Pancreas (tissue), 10 donors: ENCODE results near the gene CIAPIN1. TPM values are rescaled to one million over a fixed set of nuclear protein-coding genes. Genes with fewer than 3 reads are reported as not detected.

Source experiments
- ATAC-seq, 4 donors: fragments of 200-7000 bp; cut with Tn5 transposase; one replicate each; pipeline versions ENCODE4 v1.8.0 to v1.9.1; 2020; ENCODE audit warnings: mild to moderate bottlenecking in 4 of 4, moderate library complexity in 4 of 4
- DNase-seq, 6 donors: peaks; one replicate each; pipeline ENCODE4 v3.0.0-alpha.2; 2020
- FAIRE-seq: peaks from 2 replicates; lab custom pipeline; 2012; peaks lifted over from hg19 to GRCh38; lab: Jason Lieb, UNC
- H3K27ac ChIP-seq, 4 donors: fragments of 200-600 bp; sonication (generic); 1 replicate in 3 of 4; 2 replicates in 1 of 4; pipeline versions ENCODE4 v1.5.0 to v1.8.0; 2020
- H3K27me3 ChIP-seq, 4 donors: fragments of 200-600 bp; one replicate each; pipeline ENCODE4 v1.8.0; 2021
- H3K36me3 ChIP-seq, 3 donors: fragments of 200-600 bp; sonication (generic) in 1 of 3; one replicate each; pipeline versions ENCODE4 v1.5.0 to v1.8.0; 2020 to 2021
- H3K4me1 ChIP-seq, 3 donors: fragments of 200-600 bp; one replicate each; pipeline ENCODE4 v1.8.0; 2021
- H3K4me3 ChIP-seq, 4 donors: fragments of 200-600 bp; sonication (generic) in 2 of 4; one replicate each; pipeline versions ENCODE4 v1.5.0 to v1.8.0; 2020 to 2021
- H3K9me3 ChIP-seq, 4 donors: fragments of 200-600 bp; one replicate each; pipeline ENCODE4 v1.8.0; 2021
- CTCF ChIP-seq, 4 donors: fragments of 200-600 bp; sonication (generic) in 3 of 4; IDR thresholded peaks; one replicate each; pipeline versions ENCODE4 v1.5.0 to v1.8.0; 2021; ENCODE audit warnings: antibody characterized with exemption in 4 of 4
- WGBS, 2 donors: extraction: QIAGEN DNeasy Blood & Tissue Kit; methylation state at CpG; one replicate each; pipeline ENCODE4 v1.1.7; 2013; 5-methylcytosine and 5-hydroxymethylcytosine counted together
- intact Hi-C, 3 donors: fragments of 100-400 bp; cut with DNase I; formaldehyde crosslinking; loops; one replicate each; pipeline versions ENCODE4 v1.11.1 to v1.14.2; 2022
- polyA plus RNA-seq, 2 donors: library from polyadenylated mRNA; stranded (reverse); fragments of 200-250 nt; gene quantifications; one replicate each; pipeline ENCODE4 v1.2.3, GENCODE V29; 2013
- total RNA-seq, 6 donors: library from RNA; stranded (reverse); fragmentation: NEBNext Ultra II Directional in 4 of 6; extraction: Animal tissue kit (Norgen Biotek cat#: 25700) in 4 of 6; gene quantifications; one replicate each; pipeline versions ENCODE4 v1.2.1 to v1.2.4, GENCODE V29; 2021 to 2023
- donor health status: healthy with polysubstance abuse.
- donor health status: DM: no; HTN: no; CAD: no; lungs with moderate emphysema.
- donor health status: DM: no; HTN: no; CAD: no.
- donor health status: control.
- donor health status: control.
- donor health status: Bipolar disorder and iron deficiency.
- donor health status: DM: yes; HTN: yes; CAD: no.
- donor health status: DM: no; HTN: no; CAD: no.
- donor health status: DM: no; HTN: no; CAD: no.
- donor health status: DM: yes; HTN: yes; CAD: no.

CIAPIN1 gene
- total and polyA plus RNA-seq, 8 donors: 11.6 to 23.8 (median 17.2) TPM

- peaks cover 10 to 13% (median 11%) of the 10 kb centered on the region in 3 donors for H3K4me1 ChIP-seq
- no peaks in the 10 kb centered on the region for H3K27me3 ChIP-seq
- FAIRE-seq: no peak
- peak within 1 kb of the TSS; percentile 31 to 65 (median 58) for H3K27ac ChIP-seq
- WGBS, 2 donors: 1% methylated on average over 39 to 47 of the region's 47 CpGs
- H3K36me3 ChIP-seq: peaks cover 0 to 56% (median 21%) of the 10 kb centered on the region in 3 donors
- intact Hi-C loops: no loop called here
- TF ChIP-seq CTCF (IDR thresholded peaks at IDR 0.05): peak; percentile 82 to 96 (median 91)
- no peaks in the 10 kb centered on the region for H3K9me3 ChIP-seq
- peak within 1 kb of the TSS; percentile 70 to 95 (median 77) for H3K4me3 ChIP-seq
- DNase-seq: peak; percentile 80 to 95 (median 90)
- peak; percentile 95 to 99 (median 98) for ATAC-seq
These were observed 15.2 kb upstream of the CIAPIN1 start, which contains the start of gene POLR2C for GRCh38 chr16:57462209-57462977. TSS of gene POLR2C (plus strand) at chr16:57462679. CDS start at chr16:57462725, 46 bp downstream.

- H3K9me3 ChIP-seq: no peaks in the 10 kb centered on the region
- peaks cover 0 to 18% (median 11%) of the 10 kb centered on the region in 3 donors for H3K4me1 ChIP-seq
- FAIRE-seq (no peak), DNase-seq (no peak), ATAC-seq (no peak)
- TF ChIP-seq CTCF (IDR thresholded peaks at IDR 0.05): no peak
- no peak overlapping the region for H3K27ac ChIP-seq
- no peak overlapping the region for H3K4me3 ChIP-seq
- intact Hi-C loops: no loop called here
- H3K36me3 ChIP-seq: peaks cover 5 to 31% (median 13%) of the 10 kb centered on the region in 3 donors
- no peaks in the 10 kb centered on the region for H3K27me3 ChIP-seq
- 92 to 96% methylated on average over 10 of the region's 10 CpGs for WGBS, 2 donors
These were observed 4.8 kb upstream of the CIAPIN1 start for GRCh38 chr16:57452021-57452420.

- ATAC-seq (peak; percentile 28 to 50 (median 40)), FAIRE-seq (no peak), DNase-seq (peak in 4 of 6 donors; percentile 24 to 59 (median 33))
- intact Hi-C loops: no loop called here
- WGBS, 2 donors: 2 to 3% methylated on average over 26 to 28 of the region's 28 CpGs
- Histone ChIP-seq H3K27me3 (no peaks in the 10 kb centered on the region), H3K9me3 (no peaks in the 10 kb centered on the region), H3K36me3 (no peaks in the 10 kb centered on the region), H3K27ac (peak overlapping the region; percentile 61 to 86 (median 76)), H3K4me1 (peaks cover 0 to 22% (median 11%) of the 10 kb centered on the region in 3 donors), H3K4me3 (peak overlapping the region; percentile 76 to 98 (median 88))
- TF ChIP-seq CTCF (IDR thresholded peaks at IDR 0.05): no peak
These were observed 527 bp downstream of the CIAPIN1 start for GRCh38 chr16:57446531-57447185.

- Histone ChIP-seq H3K4me1 (peaks cover 0 to 22% (median 11%) of the 10 kb centered on the region in 3 donors), H3K4me3 (no peak overlapping the region), H3K27ac (no peak overlapping the region), H3K9me3 (no peaks in the 10 kb centered on the region), H3K36me3 (no peaks in the 10 kb centered on the region), H3K27me3 (no peaks in the 10 kb centered on the region)
- FAIRE-seq (no peak), ATAC-seq (no peak), DNase-seq (no peak)
- intact Hi-C loops: no loop called here
- WGBS, 2 donors: 94 to 97% methylated on average over 2 of the region's 2 CpGs
- TF ChIP-seq CTCF (IDR thresholded peaks at IDR 0.05): no peak
These were observed 1.7 kb downstream of the CIAPIN1 start for GRCh38 chr16:57445510-57445909.
